ENCODE measurements around the gene LRP5.

- TF ChIP-seq POLR2AphosphoS5 (IDR thresholded peaks at IDR 0.05; ENCODE audit: low read depth, low read length) (no peak), TAF1 (IDR thresholded peaks at IDR 0.05; ENCODE audit: borderline replicate concordance, low read depth, low read length) (no peak), POLR2A (IDR thresholded peaks at IDR 0.05; ENCODE audit: low read depth, low read length) (no peak)
These were observed 99.2 kb downstream of the LRP5 start for GRCh38 chr11:68411501-68411991.

Data from GM12892 (cell line).